Measurements from ENCODE around the gene CSNK2B. TPM values are rescaled to one million over a fixed set of nuclear protein-coding genes. Genes with fewer than 3 reads are reported as not detected.

CSNK2B gene
- total RNA-seq, 2 experiments from 2014 or later, result 230 to 245 TPM

DNA sequence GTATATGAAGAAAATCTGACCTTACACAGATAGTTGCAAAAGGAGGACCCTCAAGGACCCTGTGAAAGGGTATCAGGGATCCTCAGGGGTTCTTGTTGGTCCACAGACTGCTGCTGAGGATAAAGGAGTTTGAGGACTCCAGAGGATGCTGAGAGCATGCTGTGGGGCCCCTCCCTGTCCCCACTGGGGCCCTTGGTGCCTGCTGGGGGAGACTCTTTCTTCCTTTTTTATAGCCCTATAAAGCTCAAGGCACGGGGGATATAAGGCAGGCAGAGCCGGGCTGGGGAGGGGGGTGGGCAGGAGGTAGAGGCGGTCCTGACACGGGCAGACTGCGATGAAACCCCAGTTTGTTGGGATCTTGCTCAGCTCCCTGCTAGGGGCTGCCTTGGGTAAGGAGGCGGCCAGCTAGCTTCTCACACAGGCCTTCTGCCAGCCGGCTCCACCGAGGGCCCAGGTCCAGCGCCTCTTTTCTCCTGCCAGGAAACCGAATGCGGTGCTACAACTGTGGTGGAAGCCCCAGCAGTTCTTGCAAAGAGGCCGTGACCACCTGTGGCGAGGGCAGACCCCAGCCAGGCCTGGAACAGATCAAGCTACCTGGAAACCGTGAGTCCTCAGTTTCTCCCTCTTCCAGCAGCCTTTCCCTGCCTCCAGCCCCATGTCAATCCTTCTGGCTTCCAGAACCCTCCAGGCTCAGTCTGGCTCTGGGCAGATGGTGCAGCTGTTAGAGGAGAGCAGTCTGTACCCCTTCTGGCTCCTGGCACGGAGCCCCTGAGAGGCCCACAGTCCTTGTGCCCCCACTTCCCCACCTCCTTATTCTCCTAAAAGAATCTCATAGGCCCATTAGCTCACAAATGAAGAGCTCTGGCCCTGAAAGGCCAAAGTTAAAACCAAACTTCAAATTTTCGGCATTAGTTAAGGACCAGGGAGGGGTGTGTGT is 49.4 kb downstream of the CSNK2B start, which contains the start of gene LY6G6D:
Gene LY6G6D (plus strand): TSS at position 327 of the 937 bp plus-strand sequence. CDS start 8 bp downstream, at position 335.
- DNase-seq (ENCODE audit: low spot score), result no peak
- Histone ChIP-seq H3K27ac (ENCODE audit: low read depth, low read length, poor library complexity, severe bottlenecking) (no peak within 1 kb of the TSS), H3K36me3 (ENCODE audit: insufficient read depth, low read length) (no peaks in the 10 kb centered on the region), H3K9me2 (ENCODE audit: insufficient read depth, low read length) (no peaks in the 10 kb centered on the region), H3K79me2 (ENCODE audit: insufficient read depth, low read depth, low read length) (no peaks in the 10 kb centered on the region), H2AFZ (ENCODE audit: low read length) (no peak within 1 kb of the TSS), H3K4me2 (ENCODE audit: low read length) (no peak within 1 kb of the TSS), H3K4me3 (ENCODE audit: low read depth, low read length, poor library complexity, severe bottlenecking) (no peak within 1 kb of the TSS), H3K9me3 (ENCODE audit: low read length) (no peaks in the 10 kb centered on the region), H4K20me1 (ENCODE audit: insufficient read depth, low read length) (no peaks in the 10 kb centered on the region), H3K4me1 (ENCODE audit: insufficient read depth, low read length, poor library complexity, severe bottlenecking) (peaks cover 9% of the 10 kb centered on the region)
- CTCF ChIA-PET (ENCODE audit: unreplicated experiment), result no interaction called here
- no TSS peak for BruUV-seq (replicated peaks)
- no peak for TF ChIP-seq EZH2phosphoT487 (IDR thresholded peaks at IDR 0.05; ENCODE audit: borderline replicate concordance, low read depth, low read length)
- TF ChIP-seq CTCF (conservative IDR thresholded peaks at IDR 0.05; ENCODE audit: low read length), result no peak
- POLR2A ChIA-PET, result interaction anchor here (1.0 to 1.7 kb wide), 2 partner anchors 10 to 25 kb away, joined by 3 to 7 read pairs; no protein-coding TSS in a partner anchor
- intact Hi-C loops (cut with micrococcal nuclease; ENCODE audit: unreplicated experiment), result no loop called here

GRCh38 chr6:31717499-31718222 is 51.8 kb downstream of the CSNK2B start:
- H3K4me1 ChIP-seq (ENCODE audit: insufficient read depth, low read length, poor library complexity, severe bottlenecking), result no peaks in the 10 kb centered on the region
- no peak overlapping the region for H3K4me2 ChIP-seq (ENCODE audit: low read length)
- POLR2A ChIA-PET, result no interaction called here
- BruUV-seq (replicated peaks), result no TSS peak
- no peak overlapping the region for H3K4me3 ChIP-seq (ENCODE audit: low read depth, low read length, poor library complexity, severe bottlenecking)
- no peaks in the 10 kb centered on the region for H3K36me3 ChIP-seq (ENCODE audit: insufficient read depth, low read length)
- no peaks in the 10 kb centered on the region for H4K20me1 ChIP-seq (ENCODE audit: insufficient read depth, low read length)
- H3K79me2 ChIP-seq (ENCODE audit: insufficient read depth, low read depth, low read length), result no peaks in the 10 kb centered on the region
- no peaks in the 10 kb centered on the region for H3K9me2 ChIP-seq (ENCODE audit: insufficient read depth, low read length)
- intact Hi-C loops (cut with micrococcal nuclease; ENCODE audit: unreplicated experiment), result no loop called here
- H2AFZ ChIP-seq (ENCODE audit: low read length), result no peak overlapping the region
- no peaks in the 10 kb centered on the region for H3K9me3 ChIP-seq (ENCODE audit: low read length)
- H3K27ac ChIP-seq (ENCODE audit: low read depth, low read length, poor library complexity, severe bottlenecking), result no peak overlapping the region
- no peak for TF ChIP-seq EZH2phosphoT487 (IDR thresholded peaks at IDR 0.05; ENCODE audit: borderline replicate concordance, low read depth, low read length)
- no peak for TF ChIP-seq CTCF (conservative IDR thresholded peaks at IDR 0.05; ENCODE audit: low read length)
- CTCF ChIA-PET (ENCODE audit: unreplicated experiment), result no interaction called here
- DNase-seq (ENCODE audit: low spot score), result no peak
